NCI-H2107 (cell line): ENCODE measurements around the gene TNS1.
A peak's percentile ranks its signal among the peaks of the same experiment; 100 is the strongest.
"Not testable (repeated sequence)": the region's sequence is repeated elsewhere in the genome, so short reads cannot be mapped to it uniquely, and the experiment has no call there.

Experiments
- DNase-seq: peaks from one replicate; lab custom pipeline; 2025; lab: John Stamatoyannopoulos, UW

TNS1 gene

DNA sequence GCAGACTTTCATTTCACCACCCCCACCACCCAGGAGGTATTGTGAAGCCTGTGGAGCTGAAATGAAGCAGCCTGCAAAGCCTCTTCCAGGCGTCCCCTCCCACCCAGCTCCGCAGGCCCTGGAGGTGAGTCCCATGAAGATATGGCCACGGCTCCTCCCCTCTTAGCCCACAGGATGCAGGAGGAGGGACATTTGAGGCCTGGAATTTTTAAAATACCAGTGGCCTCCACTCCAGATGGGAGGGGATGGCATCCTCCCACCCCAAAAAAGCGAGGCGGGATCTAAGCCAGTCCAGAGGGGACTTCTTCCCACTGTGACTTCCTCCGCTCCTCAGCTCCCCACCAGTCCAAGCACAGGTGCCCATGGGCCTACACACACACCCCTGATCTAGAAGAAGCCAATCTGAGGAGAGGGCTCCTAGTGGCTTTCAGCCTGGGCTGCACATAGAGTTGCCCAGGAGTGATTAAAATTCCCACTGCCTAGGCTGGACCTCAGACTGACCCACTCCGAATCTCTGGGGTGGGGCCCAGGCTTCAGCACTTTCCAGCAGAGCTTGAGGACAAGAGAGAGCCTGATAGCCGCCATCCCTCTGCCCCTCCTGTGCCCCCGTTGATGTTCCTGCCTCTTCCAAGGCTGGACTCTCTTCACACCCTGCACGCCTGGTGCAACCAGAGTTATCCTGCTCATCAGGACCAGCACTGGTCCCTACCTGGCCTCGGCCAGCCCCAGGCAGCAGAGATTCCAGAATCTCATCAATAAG lies 206.9 kb downstream of the TNS1 start:
- no peak for DNase-seq

DNA sequence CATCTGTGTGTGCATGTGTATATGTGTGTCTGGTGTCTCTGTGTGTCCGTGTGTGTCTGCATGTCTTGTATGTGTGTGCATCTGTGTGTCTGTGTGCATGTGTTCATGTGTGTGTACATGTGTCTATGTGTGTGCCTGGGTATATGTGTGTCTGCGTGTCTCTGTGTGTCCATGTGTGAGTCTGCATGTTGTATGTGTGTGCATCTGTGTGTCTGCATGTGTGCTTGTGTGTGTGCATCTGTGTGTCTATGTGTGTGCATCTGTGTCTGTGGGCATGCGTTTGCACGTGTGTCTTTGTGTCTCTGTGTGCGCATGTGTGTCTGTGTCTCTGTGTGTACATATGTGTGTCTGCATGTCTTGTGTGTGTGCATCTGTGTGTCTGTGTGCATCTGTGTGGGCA lies 207.7 kb downstream of the TNS1 start:
- no peak for DNase-seq

DNA sequence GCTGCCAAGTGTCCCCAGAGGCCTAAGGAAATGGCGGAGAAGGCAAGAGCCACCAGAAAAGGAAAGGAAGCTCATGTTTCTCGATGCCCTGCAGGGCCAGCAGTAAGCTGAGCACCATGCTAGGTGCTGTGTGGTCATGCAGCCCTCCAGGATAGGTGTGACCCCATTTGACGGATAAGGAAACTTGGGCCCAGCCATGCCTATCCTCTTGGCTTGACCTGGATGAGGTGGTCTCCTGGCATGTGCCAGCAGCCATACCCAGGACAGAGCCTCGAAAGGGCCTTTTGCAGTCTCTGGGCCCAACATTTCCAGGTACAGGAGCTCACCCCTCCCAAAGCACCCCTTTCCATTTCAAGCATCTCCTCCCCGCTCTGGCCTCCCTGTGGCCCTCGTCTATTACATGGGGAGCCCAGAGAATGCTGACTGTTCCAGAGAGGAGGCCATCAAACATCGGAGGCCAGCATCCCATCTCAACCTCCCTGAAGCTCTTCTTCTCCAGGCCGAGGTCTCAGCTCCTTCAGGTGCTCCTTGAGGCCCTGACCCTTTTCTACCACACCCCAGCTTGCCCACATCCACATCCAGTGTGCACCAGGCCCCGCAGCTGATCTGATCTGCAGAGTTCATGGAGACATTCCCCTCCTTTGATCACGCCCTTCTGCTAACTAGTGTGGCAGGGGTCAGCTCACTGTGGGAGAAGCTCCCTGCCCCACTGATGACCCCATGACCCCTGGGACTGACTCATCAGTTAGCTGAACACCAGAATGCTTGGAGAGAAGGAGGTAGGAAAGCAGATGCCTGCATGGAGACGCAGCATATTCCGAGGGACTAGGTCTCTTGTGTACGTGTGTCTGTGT lies 208.4 kb downstream of the TNS1 start:
- no peak for DNase-seq

DNA sequence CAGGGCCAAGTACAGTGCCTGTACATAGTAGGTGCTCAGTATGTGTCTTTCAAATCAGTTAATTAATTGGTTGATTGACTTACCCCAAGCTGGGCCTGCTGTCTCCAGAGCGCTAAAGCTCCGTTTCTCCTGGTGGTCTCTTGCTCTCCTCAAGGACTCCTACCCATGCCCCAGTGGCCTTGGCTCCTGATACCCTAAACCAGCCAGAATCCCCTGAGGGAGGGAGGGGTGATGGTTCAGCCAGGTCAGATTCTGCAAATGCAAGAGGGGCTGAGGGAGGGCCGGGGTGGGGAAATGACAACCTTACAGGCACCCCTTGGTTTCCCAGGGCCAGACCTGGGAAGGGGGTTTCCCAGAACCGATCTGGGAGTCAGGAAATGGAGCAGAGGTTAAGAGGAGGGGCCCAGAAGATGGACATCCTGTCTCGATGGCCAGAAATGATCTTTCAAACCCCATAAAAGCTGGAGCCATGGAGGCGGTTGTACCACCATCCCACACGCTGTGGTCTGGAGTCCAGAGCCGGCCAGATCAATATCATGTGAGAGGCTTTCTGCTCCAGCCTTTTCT lies 209.1 kb downstream of the TNS1 start:
- no peak for DNase-seq

DNA sequence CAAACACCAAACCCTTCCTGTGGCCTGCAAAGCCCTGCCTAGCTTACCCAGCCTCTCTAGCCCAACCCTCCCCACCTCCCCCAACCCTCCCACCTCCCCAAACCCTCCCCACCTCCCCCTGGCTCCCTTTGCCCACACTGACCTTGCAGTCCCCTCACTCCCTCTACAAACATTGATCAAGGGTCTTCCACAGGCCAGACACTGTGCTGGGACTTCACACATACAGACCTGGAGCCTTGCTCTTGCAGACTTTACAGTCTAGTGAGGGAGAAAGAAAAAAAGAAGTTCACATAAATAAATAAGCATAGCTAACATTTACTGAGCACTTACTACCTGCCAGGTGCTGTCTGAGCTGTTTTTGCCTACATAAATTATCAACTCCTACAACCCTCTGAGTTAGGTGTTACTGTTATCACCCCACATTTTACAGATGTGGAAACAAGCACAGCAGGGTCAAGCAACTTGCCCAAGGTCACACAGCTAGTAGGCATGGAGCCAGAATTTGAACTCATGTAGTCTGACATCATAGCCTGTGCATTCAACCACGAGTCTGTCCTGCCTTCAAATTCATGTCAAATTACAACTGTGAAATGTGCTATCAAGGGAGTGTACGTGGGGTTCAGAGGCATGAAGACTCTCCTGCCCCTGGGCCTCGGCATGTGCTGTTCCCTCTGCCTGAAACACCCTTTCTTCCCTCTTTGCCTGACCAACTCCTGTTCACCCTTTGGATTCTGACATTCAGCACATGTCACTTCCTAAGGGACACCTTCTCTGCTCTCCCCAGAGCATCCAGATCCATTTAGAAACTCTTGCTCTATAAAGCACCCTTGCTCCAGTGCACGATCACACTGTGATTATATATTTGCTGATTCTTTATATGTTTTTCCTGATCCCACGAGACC lies 209.9 kb downstream of the TNS1 start:
- DNase-seq = no peak

DNA sequence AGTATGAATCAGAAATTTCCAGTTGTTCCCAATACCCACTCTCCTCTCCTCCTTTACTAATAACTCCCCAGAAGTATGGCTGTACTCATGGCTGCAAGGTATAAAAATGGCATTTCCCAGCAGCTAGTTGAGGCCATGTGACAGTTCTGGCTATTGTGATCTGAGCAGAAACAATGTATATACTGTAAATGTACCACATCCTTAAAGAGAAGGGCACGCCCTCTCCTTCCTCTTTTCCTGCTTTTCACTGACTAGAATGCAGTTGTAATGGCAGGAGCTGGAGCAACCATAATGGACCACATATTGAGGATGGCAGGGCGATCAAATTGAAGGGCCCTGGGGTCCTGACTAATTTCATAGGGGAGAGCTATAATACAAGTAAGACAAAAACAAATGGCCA lies 211.2 kb downstream of the TNS1 start:
- no peak for DNase-seq

DNA sequence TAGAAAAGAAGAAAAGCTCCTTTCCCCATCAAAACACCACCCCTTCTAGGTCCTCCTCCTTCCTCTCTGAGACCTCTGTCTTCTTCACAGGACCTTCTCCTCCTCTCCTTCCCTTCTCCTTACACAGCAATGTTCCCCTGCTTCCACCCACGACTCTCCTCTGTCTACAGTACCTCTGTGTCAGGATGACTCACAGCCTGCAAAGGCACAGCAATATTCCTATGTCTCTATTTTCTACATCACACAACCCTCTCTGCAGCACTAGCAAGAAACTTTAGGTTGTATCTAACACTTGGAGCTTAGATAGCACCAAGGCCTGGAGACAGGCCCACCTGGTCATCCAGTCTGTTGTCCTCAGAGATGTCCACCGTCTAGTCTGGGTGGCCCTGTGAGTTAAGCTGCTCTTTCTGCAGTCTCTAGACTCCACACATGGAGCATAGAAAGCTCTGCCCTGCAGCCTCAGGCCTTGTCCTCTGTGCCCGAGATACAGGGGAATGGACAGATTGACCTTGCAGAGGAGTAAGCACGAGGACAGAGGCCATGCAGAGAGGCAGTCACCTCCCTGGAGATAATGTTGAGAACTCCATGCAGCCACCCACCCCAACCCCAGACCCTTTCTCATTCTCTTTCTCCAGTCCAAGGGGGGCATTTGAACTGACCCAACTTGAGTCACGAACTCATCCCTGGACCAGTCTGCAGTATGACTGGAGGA lies 212.0 kb downstream of the TNS1 start:
- no peak for DNase-seq

DNA sequence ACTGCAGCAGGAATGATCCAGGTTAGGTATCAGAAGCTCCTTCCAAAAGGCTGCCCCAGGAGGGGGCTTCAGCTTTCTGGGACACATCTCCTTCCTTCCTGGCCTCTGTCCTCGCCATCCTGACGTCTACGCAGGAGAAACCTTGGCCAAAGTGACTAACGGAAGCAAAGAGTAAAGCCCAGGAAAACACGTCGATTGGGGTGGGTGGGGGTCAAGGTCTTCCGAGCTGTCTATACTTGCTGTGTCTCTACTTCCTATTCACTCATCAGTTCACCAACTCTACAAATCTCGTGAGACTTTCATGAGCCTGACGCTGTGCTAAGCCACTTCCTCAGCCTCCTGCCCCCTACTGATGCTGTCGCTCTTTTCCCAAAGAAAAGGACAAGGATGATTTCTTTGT lies 212.6 kb downstream of the TNS1 start:
- no peak for DNase-seq

DNA sequence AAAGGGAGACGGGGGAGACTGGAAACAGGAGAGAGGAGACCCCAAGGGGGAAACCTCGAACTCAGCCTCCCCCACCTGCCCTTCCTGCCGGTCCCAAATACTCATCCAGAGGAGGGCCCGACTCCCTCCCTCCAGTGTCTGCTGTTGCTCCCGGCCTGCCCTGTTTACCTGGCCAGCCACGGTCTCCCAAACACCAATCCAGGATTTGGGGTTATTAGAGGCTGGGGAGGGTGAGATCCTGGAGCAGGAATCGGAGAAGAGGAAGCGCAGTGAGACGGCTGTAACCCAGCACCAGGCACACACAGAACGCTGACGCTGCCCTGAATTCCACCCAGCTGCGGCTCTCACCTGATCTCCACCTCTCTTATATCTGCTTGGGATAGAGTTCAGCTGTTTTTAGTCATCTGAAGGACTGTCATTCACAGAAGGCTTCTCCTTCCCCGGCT lies 213.0 kb downstream of the TNS1 start:
- DNase-seq = peak; percentile 27

DNA sequence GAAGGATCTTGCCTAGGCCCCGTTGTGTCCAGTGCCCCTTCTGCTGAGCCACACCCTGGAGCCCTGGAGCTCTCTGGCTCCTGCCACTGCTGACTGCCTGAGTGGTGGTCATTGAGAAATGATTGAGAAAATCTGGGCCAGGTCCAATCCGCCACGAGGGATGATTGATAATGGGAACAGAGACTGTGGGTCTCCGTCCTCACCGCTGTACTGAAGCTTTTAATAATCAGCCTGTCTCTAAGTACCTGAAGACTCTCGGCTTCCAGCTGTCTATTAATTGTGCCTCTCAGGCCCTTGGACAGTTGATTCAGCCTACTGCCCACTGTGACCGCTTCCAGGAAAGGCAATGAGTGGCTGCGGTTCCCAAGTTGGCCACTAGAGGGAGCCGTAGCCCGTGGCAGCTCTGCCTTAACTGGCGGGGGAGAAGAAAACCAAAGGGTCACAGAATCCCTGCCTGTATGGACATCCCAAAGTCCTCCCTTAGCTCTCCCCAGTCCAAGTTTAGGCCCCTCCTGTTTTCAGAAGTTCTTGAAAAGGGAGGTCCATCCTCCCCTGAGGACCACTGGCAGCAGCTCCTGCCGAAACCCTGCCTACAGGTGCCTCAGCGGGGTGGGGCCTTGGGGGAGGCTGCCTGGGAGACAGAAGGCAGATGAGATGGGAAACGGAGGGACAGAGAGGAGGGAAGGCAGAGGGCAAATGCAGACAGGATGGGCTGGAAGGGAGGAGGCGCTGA lies 213.6 kb downstream of the TNS1 start:
- DNase-seq = peak; percentile 57

DNA sequence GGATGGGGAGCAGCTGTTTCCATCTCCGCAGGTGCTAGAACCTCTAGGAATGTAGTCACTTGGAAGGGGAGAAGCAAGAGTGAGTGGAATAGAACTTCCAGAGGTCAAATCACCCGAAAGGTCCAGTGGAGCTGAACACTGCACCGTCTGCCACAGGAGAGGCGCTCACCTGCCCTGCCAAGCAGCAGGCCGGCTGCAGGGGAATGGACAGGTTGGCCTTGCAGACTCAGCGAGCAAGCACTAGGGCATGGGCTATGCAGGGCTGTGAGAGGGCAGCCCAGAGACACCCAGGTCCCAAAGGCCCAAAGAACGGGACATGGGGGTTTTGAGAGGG lies 214.2 kb downstream of the TNS1 start:
- DNase-seq = no peak

DNA sequence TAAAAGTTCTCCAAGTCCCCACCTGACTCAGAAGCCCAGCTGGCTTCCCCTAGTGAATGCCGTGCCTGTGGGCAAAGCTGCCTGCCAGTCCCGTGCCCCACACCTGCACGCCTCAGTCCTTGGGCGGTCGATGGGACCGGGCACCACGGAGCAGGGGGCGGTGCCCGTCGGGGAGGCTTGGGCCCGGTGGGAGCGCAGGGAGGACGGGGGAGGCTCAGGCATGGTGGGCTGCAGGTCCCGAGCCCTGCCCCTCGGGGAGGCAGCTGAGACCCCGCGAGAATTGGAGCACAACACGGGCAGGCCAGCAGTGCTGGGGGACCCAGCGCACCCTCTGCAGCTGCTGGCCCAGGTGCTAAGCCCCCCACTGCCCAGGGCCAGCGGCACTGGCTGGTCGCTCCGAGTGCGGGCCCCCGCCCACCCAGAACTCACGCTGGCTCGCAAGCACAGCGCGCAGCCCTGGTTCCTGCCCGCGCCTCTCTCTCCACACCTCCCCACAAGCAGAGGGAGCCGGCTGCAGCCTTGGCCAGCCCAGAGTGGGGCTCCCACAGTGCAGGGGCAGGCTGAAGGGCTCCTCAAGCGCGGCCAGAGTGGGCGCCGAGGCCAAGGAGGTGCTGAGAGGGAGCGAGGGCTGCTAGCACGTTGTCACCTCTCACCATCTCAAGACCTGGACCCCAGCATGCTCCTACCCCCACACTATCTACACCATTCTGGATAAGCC lies 215.5 kb downstream of the TNS1 start:
- no peak for DNase-seq

DNA sequence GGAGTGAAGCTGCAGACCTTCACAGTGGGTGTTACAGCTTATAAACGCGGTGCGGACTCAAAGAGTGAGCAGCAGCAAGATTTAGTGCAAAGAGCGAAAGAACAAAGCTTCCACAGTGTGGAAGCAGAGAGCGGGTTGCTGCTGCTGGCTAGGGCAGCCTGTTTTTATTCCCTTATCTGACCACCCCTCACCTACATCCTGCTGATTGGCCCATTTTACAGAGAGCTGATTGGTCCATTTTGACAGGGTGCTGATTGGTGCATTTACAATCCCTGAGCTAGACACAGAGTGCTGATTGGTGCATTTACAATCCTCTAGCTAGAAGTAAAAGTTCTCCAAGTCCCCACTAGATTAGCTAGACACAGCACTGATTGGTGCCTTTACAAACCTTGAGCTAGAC lies 216.2 kb downstream of the TNS1 start:
- DNase-seq = not testable (repeated sequence)

DNA sequence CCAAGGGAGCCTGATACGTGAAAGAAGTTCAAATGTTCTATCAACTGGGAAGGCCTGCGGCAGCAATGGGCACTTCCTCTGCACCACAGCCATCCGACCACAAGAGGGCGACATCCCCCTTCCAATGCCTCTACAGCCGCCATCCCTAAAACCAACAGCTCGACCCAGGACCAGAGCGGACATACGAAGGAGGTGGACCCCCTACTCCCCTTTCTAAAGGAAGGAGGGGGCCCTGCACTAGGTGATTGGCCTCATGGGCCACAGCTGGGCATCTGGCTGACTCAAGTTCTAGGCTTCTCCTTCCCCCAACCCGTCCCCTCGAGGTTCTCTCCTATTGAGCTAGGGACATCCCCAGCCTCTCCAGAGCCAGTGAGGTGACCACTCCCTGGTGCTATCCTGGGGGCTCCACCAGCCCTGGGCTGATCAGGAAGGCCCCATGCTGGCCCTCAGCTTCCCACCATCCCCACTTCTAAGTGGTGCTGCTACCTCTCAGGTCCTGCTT lies 217.2 kb downstream of the TNS1 start:
- DNase-seq = peak; percentile 22

DNA sequence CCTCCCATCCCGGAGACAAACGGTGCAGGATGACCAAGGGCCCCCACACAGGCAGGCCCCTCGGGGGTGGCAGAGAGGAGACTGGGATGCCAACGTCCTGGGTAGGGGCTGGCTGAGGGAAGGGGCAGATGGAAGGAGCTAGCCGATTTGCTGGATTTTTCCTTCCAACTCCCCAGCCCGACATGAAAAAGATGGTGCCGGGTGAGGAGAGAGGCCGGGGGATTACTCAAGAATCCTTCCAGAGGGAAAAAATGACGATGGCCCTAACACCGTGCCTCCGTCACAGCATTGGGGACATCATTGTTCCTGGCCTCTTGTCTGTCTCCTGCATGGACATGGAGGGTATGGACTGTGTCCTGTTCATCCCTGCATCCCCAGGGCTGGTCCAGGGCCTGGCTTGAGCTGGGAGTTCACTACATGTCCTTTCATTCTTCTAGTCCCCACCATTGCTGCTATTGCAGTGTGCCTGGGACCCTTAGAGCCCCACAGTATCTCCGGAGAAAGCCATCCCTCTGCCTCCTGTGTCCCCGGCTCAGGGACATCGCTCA lies 217.7 kb downstream of the TNS1 start:
- no peak for DNase-seq

DNA sequence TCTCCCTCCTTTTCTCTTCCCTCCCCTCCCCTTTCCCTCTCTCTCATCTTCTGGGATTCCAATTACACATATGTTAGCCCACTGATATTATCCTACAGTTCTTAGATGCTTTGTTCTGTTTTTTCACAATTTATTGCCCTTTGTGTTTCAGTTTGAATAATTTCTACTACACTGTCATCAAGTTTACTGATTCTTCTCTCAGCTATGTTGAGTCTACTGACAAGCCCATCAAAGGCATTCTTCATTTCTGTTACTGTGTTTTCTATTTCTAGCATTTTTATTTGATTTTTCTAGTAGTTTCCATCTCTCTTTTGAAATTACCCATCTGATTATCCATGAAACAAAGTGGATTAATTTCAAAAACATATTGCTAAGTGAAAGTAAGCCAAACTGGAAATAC lies 219.6 kb downstream of the TNS1 start:
- DNase-seq = no peak

DNA sequence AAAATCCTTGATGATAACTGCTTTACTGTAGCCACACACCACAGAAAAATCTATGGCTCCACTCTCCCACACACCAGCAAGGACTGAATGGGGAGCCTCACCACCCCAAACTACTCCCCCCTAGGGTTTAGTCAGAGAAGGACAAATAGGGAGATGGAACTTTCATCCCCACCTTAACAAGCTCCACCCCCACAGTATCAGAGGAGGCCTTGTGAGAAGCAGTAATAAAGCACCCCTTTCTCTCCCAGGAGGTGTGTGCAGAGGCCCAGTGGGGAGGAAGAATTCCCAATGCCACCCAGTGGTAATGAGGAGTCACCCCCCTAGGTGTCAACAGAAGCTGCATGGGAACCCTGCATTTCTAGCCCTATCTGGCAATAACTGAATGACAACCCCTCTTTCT lies 224.9 kb downstream of the TNS1 start:
- DNase-seq = no peak

DNA sequence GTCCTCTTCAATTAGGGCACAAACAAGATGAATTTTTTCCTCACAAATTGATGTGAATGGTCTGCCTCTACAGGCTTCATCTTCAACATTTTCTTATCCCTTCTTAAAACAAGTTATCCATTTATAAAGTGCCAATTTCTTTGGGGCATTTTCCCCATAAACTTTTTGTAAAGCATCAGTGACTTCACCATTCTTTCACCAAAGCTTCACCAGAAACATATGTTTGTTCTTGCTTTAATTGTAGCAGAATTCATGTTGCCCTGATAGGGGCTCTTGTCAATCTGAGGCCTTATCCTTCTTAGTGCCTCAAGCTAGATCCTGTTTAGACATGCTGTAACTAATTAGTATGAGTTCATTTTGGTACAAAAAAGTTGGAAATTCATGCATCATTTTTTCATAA lies 226.2 kb downstream of the TNS1 start:
- no peak for DNase-seq

DNA sequence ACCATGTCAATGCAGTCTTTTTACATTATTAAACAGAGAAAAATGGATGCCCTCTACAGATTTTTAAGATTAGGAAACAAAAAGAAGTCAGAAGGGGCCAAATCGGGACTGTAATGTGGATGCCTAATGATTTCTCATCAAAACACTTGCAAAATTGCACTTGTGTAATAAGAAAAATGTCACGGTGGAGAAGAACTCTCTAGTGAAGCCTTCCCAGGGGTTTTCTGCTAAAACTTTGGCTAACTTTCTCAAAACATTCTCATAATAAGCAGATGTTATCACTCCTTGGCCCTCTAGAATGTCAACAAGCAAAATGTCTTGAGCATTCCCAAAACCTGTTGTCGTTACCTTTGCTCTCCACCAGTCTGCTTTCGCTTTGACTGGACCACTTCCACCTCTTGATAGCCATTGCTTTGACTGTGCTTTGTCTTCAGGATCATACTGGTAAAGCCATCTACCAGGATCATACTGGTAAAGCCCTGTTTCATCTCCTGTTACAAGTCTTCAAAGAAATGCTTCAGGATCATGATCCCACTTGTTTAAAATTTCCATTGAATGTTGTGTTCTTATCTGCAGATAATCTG lies 226.8 kb downstream of the TNS1 start:
- DNase-seq = no peak
